GM21786 (cell line): ENCODE measurements around the gene OR5K3.
"Not testable (repeated sequence)": the region's sequence is repeated elsewhere in the genome, so short reads cannot be mapped to it uniquely, and the experiment has no call there.

ENCODE experiments used
- ATAC-seq: cut with Tn5 transposase; IDR thresholded peaks from one replicate; pipeline ENCODE4 v1.9.1; 2021; ENCODE audit not compliant: unreplicated experiment

The OR5K3 gene, protein sequence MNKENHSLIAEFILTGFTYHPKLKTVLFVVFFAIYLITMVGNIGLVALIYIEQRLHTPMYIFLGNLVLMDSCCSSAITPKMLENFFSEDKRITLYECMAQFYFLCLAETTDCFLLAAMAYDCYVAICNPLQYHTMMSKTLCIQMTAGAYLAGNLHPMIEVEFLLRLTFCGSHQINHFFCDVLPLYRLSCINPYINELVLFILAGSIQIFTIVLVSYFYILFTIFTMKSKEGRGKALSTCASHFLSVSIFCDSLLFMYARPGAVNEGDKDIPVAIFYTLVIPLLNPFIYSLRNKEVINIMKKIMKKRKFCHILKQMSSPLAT

DNA sequence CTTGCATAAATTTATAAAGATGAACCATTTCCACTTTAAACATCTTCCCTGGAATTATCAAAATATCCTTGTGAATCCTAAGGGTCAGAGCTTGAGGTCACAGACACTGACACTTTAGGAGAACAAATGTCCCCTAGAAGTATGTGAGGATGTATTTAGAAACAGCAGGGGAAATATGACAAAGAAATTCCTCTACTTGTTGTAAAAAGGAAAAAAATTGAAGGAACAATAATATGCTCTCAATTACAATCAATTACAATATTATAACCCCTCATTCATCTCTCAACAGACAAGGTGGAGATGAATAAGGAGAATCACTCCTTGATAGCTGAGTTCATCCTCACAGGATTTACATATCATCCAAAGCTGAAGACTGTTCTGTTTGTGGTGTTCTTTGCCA lies at the start of gene OR5K3:
OR5K3 (plus strand) TSS at position 301 of the 400 bp plus-strand sequence; CDS start at position 301, 0 bp downstream.
- no peak for ATAC-seq

GRCh38 chr3:98341758-98342157 lies 48.7 kb upstream of the OR5K3 start:
- no peak for ATAC-seq

GRCh38 chr3:98343647-98344507 lies 46.6 kb upstream of the OR5K3 start:
- peak; percentile 70 for ATAC-seq

DNA sequence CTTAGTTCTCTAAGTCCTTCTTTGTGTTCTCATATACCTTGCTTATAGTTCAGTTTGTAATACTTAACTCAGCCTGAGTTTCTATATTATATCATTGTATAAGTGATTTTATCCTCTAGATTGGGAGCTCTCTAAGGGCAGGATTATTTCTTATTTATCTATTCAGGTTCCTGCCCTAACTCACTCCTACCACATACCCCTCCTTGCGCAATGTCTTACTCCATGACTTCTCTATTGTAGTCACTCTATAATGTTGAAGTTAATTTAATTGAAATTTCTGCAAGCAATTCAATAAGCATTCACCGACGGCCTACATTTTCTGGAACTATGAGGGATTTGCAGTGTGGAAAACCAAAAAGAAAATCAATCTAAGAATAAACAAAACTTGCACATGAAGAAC lies 40.4 kb upstream of the OR5K3 start:
- ATAC-seq, result no peak

DNA sequence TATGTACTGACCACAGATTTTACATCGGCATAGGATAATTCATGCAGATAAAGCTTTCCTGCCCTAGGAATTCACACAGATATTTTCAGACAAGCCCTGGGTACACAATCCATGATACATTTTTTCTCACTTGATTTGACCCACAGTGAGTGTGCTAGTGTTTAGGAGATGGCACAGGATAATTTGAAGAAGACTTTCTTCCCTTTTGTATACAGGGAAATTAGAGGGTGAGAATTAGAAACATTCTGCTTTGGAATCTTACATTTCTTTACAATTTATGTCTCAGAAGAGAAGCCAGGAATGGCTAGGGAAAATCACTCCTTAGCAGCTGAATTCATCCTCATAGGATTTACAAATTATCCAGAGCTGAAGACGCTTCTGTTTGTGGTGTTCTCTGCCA lies 36.9 kb upstream of the OR5K3 start, which contains the start of gene OR5K4:
OR5K4 (plus strand) TSS at position 301 of the 400 bp plus-strand sequence; CDS start at position 301, 0 bp downstream.
- no peak for ATAC-seq

GRCh38 chr3:98359250-98359649 lies 31.2 kb upstream of the OR5K3 start:
- no peak for ATAC-seq

DNA sequence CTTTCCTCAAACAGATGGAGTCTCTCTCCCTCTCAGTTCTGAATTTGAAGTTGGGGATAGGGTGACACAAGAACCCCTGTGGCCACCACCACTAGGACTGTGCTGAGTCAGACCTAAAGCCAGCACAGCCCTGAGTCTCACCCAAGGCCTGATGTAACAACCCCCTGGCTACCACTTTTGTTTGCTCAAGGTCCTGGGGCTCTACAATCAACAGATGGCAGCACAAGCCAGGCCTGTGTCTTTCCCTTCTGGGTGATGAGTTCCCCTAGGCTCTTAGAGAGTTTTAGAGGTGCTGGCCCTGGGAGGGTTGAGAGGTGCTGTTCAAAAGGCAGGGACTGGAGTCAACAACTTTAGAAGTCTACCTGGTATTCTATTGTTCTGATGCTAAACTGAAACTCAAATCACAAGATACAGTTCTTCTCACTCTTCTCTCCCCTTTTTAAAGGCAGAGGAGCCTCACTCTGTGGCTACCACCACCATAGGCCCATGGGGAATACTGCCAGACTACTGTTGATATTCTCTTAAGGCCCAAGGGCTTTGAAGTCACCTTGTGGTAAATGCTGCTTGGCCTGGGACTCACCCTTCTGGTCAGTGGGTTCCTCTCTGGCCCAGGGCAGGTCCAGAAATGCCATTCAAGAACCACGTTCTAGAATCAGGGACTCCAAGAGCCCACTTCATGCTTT lies 30.3 kb upstream of the OR5K3 start:
- peak; percentile 83 for ATAC-seq

DNA sequence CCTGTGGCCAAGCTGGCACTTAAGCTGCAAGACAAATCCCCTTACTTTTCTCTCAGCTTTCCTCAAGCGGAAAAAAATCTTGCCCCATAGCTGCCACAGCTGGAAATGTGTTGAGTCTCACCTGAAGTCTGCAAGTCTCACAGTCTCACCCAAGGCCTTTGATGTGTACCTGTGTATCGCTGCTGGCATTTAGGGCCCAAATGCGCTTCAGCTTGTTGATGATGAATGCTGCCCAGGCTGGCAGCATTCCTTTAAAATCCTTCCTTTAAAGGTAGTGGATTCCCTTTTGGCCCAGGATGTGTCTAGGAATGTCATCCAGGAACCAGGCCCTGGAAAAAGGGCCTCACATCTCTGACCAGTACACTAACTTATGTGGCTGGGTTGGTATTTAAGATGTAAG lies 29.8 kb upstream of the OR5K3 start:
- no peak for ATAC-seq

DNA sequence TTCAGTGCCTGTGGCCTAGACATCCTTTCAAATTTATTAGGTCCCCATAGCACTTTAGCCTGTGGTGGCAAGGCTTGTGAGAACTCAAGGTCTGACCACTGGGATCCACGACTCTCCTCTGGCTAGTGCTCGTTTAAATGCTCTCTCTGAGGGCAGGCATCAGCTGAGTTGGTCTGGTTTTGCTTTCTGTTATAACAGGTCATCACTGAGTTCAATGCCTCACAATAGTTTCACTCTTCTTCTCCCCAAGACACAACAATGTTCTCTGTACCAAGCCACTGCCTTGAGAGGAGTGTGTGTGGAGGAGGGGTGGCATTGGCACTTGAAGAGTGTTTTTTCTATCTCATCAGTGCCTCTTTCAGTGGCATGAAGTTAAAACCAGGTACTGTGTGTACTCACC lies 29.2 kb upstream of the OR5K3 start:
- peak; percentile 43 for ATAC-seq

DNA sequence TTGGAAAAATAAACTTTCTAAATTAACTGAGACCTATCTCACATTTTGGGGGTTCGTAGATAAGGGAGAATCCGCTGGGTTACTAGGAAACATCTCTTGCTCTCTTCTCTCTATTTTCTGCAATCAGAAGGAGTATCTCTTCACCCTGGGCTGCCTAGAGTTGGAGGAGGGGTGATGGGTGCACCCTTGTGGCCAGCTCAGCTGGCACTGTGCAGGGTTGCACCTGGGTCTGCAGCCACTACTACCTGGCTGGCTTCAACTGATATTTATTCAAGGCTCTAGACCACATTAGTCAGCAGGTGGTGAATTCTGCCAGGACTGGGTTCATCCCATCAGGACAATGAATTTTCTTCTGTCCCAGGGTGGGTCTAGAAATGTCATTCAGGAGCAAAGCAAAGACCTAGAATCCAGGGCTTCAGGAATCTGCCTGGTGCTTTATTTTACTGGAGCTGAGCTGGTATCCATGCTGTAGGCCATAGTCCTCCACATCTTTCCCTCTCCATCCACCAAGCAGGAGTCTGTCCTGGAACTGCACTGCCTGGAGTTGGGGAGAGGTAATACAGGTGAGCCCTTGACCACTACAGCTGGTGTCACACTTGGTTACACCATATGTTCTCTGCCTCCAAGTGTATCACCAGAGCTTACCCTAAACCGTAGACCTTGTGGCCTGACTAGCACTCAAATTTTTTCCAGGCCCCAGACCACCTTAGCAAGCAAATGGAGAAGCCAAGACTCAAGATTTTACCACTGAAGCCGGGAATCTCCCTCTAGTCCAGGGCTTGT lies 22.8 kb upstream of the OR5K3 start:
- ATAC-seq, result no peak

- no peak for ATAC-seq
Observed at GRCh38 chr3:98371186-98371585, 19.3 kb upstream of the OR5K3 start.

DNA sequence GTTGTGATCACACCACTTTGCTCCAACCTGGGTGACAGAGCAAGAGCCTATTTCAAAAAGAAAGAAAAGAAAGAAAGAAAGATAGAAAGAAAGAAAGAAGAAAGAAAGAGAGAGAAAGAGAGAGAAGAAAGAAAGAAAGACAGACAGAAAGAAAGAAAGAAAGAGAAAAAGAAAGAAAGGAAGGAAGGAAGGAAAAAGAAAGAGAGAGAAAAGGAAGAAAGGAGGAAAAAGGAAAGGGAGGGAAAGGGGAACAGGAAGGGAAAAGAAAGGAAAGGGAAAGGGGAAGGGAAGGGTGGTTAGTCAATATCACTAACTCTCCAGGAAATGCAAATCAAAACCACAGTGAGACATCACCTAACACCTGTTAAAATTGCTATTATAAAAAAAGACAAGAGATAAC lies 18.6 kb upstream of the OR5K3 start:
- ATAC-seq, result no peak

- no peak for ATAC-seq
Observed at GRCh38 chr3:98372445-98372844, 18.0 kb upstream of the OR5K3 start.

DNA sequence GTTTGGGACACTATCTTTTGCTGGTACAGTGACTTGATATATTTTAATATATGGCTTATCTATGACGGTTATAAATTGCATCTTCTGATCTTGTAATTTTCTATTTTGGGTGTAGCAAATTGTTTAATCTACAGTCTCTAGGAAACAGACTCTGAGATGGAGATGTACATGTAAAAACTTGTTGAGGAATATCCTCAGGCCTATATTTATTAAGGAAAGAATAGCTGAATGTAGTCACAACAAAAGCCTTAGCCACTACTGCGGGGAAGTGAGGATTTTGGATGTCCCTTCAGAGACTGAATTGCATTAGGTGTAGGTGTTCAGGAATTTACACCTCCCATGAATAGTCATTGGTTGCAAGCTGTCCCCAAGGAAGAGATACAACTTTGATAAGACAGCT lies 13.8 kb upstream of the OR5K3 start:
- ATAC-seq, result no peak

DNA sequence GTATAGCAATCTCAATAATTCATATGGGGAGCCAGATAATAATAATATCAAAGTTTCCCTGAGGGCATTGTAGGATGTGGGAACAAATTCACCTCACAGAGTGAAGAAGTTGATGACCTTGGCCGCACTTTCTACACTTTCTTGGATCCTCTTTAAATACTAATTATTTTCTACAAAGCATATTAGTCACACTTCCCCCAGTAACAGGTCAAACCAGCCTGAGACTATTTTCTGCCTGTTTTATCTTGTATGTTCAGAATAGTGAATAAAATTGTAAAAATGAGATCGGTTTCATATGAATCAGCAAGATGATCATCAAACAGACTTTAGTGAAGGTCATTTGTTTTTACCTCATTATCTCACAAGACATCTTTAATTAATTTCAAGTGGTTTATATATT lies 2.3 kb upstream of the OR5K3 start:
- no peak for ATAC-seq

GRCh38 chr3:98395101-98395500 lies 4.6 kb downstream of the OR5K3 start:
- no peak for ATAC-seq

DNA sequence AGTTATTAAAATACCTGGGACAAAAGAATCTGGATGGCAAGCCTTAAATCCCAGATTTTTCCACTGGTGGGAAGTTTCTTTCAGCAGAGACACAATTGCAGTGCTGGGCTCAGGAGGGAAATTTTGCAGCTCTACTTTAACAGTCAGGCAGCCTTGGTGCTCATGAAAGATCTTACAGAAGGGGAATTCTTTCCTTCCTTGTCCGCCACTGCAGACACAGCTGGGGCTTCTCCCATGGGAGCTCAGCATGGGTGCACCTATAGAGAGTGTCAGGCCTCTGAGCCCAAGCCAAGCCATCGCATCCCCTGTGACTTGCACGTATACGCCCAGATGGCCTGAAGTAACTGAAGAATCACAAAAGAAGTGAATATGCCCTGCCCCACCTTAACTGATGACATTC lies 6.0 kb downstream of the OR5K3 start:
- ATAC-seq, result not testable (repeated sequence)

DNA sequence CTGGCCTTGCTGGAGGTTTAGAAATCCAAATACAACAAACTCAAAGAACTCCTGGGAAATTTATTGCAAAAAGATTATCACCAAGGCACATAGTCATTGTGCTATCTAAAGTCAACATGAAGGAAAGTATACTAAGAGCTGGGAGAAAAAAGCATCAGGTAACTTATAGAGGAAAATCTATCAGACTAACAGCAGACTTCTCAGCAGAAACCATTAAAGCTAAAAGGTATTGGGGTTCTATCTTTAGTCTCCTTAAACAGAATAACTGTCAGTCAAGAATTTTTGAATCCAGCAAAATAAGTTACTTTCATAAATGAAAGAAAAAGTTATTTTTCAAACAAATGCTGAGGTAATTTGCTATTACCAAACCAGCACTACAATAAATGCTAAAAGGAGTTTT lies 8.0 kb downstream of the OR5K3 start:
- ATAC-seq, result no peak

DNA sequence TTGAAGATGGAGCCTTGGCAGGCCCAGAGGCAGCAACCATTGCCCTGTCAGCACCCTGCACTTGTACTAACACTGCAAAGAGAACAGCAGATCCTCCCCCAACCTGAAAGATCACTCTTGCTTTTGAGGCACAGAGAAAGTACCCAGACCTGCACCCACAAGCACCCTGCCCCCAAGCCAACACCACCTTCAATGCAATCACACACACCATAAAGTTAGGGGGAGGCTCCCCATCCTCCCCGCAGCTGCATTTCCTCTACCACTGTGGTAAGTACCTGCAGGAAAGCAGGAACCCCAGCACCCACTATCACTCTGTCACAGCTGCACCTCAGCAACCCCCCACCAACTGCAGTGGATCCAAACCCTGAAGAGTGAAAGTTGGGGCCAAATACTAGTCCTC lies 12.0 kb downstream of the OR5K3 start:
- ATAC-seq, result no peak

GRCh38 chr3:98404010-98404409 lies 13.5 kb downstream of the OR5K3 start:
- no peak for ATAC-seq

- no peak for ATAC-seq
Observed at GRCh38 chr3:98406034-98406433, 15.6 kb downstream of the OR5K3 start.
